GM18867 (cell line): ENCODE results near the gene CPNE4.
A peak's percentile ranks its signal among the peaks of the same experiment; 100 is the strongest.

Source experiments
- ATAC-seq: cut with Tn5 transposase; IDR thresholded peaks from one replicate; pipeline ENCODE4 v1.9.1; 2021; ENCODE audit warnings: mild to moderate bottlenecking, moderate library complexity; ENCODE audit not compliant: unreplicated experiment

The CPNE4 gene

GRCh38 chr3:131547585-131547984 is 487.2 kb downstream of the CPNE4 start:
- ATAC-seq = no peak

DNA sequence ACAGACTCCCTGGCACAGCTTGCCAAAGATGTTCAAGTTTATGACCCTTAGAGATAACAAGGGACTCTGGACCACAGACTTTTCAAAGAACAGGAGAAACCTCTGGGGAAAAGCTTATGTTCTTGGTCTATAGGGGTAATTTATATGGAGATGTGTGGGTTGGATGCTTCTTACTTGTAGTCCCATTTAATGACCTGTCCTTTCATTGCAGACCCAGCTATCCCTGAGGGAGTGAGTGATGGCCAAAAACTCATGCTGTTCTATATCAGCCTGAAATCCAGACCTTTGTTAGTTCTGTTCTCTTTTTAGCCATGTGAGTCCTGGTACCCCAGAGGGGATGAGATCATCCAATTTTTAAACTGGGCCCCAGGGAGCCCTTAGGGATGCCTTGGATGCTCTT is 488.4 kb downstream of the CPNE4 start:
- ATAC-seq = no peak

- no peak for ATAC-seq
Measured at GRCh38 chr3:131544557-131544956, 490.3 kb downstream of the CPNE4 start.

DNA sequence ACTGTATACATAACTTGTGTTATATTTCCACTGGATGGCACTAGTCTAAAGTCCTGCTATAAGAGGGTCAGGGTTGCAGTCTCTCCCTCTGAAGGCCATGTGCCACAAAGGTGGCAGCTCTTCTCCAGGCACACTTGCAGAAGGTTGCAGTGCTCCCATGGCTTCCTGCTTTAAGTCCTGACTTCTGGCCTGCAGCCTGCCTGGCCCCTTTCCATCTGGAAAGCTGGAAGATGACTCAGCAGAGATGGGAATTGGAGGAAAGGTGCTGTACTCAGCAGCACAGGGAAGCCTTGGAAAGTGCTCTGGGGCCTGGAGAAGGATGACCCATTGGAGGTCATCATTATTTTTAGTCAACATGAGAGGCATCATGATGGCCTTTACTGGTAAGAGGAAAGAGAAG is 491.1 kb downstream of the CPNE4 start:
- no peak for ATAC-seq

DNA sequence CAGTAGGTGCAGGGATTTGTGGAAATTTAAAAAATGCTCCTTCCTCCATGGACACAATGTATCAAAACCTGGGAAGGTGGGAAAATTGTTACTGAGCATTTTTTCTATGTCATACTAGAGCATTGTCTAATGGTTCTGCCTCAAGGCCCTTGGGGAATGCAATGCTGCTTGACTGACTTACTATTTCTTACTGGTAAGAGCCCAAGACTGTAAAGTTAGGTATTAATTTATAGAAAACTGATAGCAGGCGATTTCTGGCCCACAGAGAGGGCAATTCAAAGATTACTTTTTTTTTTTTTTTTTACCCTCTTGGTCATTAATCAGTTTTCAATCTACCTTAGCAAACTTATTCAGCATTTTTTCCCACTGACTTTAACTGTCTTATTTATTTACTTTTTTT is 493.5 kb downstream of the CPNE4 start:
- no peak for ATAC-seq

GRCh38 chr3:131540821-131541220 is 494.0 kb downstream of the CPNE4 start:
- ATAC-seq = no peak

DNA sequence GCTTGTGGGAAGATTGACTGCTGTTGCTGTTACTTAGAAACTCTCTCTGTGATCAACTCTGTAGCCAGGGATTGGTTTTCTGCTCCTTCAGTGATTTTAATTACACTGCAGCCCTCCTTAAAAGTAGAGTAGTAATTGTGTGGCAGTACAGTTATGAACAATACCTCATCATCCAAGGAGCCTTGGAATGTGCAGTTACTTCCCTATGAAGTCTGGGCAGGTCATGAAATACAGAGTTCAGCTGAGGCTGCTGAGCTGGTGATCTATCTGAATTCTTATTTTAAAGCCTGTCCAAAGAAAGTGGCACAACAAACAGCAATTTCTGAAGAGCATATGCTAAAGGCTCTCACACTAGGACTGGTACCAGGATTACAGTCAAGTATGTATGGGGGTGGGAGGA is 494.7 kb downstream of the CPNE4 start:
- ATAC-seq = no peak

DNA sequence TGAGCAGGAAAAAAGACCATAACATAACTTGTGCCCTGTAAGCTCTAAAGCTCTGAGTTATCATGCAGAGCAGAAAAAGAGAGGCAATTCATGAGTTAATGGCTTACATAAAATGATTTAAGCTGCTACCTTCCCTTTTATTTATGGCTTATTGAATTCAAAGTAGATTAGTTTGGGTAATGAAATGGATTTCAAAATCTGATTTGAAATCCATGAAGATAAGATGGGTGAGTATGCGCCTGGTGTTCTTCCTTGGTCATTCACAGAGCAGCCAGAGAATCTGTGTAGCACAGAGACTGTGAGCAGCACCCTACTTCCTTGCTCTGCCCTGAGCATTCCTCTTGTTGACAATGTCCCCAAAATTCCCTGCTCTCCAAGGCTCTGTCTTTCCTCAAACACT is 495.8 kb downstream of the CPNE4 start:
- no peak for ATAC-seq

DNA sequence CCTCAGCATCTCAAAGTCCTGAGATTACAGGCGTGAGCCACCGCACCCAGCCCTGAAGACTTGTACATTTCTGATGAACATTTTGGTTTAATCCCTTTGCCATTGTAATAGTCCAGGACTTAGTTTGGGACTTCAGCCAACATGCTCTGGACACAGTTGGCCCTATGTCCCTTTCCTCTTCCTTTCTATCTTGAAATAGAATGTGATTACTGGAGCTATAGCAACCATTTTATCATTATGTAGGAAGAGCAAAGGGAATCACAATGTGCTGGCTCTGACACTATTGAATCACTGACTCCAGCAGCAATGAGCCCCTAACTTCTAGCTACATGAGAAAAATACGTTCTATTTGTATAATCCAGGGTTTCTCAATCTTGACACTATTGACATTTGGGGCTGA is 497.3 kb downstream of the CPNE4 start:
- no peak for ATAC-seq

DNA sequence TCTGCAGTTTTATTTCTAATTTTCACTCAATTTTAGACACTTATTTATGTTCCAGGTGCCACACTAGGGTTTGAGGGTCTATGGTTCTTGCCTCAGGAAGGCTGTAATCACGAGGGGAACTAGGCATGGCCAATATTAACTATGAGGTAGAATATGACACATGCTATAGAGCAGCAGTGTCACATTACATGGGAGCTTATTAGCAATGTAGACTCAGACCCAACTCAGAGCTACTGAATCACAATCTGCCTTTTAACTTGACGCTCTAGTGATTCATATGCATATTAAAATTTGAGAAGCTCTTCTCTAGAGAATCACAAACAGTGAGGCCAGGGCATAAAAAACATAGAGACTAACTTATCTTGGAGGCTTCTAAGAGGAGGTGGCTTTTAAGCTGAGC is 499.2 kb downstream of the CPNE4 start:
- no peak for ATAC-seq

DNA sequence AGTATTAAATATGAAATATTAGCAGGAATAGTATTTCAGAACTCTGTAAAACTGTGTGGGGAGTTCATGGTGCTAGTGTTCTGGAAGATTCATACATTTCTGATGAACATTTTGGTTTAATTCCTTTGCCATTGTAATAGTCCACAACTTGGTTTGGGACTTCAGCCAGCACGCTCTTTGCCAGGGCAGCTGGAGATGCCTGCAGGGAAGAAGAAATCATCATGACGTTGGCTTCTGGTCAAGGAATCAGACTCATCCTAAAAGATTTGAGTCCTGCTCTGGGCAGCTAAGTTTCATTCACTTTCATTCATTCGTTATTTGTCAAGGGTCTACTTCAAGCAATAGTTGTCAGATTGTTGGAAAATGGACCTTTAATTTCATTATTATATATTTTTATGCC is 499.7 kb downstream of the CPNE4 start:
- ATAC-seq = no peak

DNA sequence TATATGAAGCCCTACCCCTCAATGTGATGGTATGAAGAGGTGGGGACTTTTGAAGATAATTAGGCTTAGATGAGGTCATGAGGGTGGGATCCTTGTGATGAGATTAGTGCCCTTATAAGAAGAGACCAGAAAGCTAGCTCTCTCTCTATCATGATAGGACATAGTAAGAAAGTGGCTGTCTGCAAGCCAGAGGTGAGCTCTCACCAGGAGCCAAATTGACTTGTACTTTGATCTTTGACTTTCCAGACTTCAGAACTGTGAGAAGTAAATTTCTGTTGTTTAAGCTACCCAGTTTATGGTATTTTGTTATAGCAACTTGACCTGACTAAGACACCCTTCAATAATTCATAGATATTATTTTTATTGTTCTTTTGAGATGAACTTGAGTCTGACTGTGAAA is 502.2 kb downstream of the CPNE4 start:
- ATAC-seq = no peak

DNA sequence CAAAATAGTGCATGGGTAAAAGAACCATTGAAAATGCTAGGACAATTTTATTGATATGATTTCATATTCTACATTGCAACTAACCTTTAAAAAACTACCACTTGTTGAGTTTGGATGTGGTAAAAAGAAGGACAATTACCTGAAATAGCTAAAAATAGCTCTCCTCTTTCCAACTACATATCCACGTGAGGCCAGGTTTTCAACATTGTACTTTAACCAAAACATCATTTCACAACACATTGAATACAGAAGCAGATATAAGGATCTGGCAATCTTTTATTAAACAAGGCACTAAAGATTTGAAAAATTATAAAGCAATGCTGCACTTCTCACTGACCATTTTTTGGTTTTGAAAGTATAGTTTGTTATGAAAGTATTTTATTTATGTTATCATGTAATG is 504.0 kb downstream of the CPNE4 start:
- ATAC-seq = no peak

GRCh38 chr3:131530388-131530787 is 504.4 kb downstream of the CPNE4 start:
- ATAC-seq = no peak

DNA sequence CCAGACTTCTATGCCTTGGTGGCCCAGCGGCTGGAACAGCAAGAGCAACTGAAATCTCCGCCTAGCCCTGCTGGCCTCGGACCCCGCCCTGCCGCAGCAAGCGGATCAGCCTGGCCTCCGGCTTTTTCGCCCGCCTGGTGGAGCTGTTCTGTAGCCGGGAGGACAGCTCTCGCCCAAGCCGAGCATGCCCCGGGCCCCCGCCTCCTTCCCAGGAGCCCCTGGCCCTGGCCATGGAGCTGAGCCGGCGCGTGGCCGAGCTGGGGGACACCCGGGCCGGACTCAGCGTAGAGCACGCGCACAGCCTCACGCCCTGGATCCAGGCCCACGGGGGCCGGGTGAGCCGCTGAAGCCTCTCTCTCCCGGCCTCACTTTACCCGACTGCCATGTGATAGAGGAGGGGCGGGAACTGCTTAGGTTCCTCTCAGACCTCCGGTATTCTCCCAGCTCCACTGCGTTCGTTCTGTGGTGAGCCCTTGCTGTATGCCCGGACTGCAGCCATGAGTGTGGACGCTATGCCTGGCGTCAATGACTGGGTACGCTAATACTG is 507.9 kb downstream of the CPNE4 start:
- ATAC-seq = no peak

DNA sequence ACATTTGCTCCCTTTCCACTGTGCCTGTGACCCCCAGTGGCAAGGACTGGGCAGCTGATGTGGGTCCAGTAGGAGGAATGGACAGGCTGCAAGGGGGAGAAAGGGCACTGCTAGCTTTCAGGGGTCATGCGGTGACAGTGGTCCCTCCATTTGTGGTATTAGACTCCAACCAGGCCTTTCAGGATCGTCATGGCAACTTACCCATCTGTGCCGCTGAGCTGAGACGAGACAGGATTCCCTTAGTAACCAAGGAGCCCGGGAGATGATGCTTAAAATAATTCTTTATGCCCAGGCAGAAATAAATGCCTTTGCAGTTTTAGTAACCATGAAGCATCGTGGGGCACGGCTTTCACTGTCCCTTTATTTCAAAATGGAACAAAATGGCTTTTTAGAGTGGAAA is 516.1 kb downstream of the CPNE4 start:
- no peak for ATAC-seq

GRCh38 chr3:131505421-131505820 is 529.4 kb downstream of the CPNE4 start:
- no peak for ATAC-seq

- ATAC-seq = no peak
Measured at GRCh38 chr3:131503320-131503635, 531.5 kb downstream of the CPNE4 start.

DNA sequence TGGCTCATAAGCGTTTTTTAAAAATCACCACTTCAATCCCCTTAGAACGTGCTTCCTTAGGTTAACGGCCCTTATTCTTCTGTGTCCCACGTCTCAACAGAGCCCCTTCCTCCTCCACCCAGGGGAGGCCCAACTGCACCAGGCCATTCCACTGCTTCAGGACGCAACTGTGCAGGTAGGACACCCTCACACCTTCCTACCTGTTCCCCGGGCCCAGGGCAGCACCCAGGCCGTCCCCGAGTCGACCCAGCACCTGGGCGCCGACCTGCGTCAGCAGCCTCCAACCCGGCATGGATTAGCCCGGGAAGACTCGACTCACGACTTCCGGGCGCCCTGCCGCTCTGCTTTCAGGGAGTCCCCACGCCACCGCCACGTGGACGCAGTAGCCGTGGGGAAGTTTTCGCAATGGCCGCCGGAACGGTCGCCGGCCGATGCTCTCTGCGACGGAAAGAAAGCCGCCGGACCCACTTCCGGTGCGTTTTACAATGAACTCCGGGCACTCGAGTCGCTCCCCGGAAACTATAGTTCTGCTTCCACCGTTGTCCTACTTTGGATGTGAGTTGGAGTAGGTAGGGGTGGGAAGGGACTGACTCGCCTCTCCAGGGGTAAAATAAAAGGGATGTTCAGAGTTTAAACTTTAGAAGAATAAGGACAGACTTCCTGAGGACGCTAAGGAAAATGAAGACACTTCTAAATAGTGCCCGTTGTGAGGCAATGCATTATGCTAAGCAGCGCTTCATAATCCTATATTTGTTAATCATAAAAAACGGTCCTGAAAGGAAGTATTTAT is 532.1 kb downstream of the CPNE4 start, which contains the start of gene MRPL3:
Gene MRPL3, minus strand, starts transcription at position 442 of the 790 bp plus-strand sequence. Its CDS starts 150 bp downstream, at position 292.
- ATAC-seq = peak; percentile 96

DNA sequence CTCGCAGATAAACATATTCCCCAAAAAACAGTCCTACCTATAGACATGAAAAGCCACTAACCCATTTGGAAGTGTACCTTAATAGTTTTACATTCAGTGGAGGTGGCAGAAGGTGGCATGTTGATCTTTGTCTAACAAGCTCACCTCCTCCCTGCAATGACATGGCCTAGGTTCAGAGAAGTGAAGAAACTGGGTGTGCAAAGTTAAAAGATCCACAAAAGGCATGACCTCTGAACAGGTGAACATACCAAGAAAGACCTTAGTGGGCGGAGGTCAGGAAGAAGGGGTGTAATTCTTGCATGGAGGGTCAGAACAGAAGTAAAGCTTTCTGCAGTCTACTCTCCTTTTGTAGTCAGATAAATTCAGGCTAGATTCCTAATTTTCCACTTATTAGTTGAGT is 532.9 kb downstream of the CPNE4 start:
- ATAC-seq = no peak

DNA sequence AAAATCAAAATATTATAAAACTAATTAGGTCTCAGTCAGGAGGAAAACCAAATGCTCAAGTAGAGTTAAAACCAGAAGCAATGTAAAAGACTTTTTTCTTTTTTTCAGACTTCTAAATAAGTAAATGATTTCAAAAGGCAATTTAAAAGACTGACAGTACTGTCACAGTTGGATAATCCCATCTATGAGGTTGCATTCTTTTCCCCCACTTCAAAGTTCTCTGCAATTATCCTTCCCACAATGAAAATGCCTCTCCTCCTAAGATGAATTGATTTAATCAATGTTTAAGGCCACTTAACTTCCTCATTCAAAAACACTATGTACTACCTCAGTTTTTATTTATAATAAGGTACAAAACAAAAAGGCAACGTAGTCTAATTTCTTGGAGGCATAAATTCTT is 540.1 kb downstream of the CPNE4 start:
- no peak for ATAC-seq

GRCh38 chr3:131491775-131492174 is 543.0 kb downstream of the CPNE4 start:
- ATAC-seq = no peak

GRCh38 chr3:131491084-131491483 is 543.7 kb downstream of the CPNE4 start:
- no peak for ATAC-seq
